Measurements from ENCODE around the gene GUCY2D. TPM values are rescaled to one million over a fixed set of nuclear protein-coding genes. Genes with fewer than 3 reads are reported as not detected.

Gene GUCY2D
- total RNA-seq (2022; extraction: Qiagen RNA extraction) = 0.05 to 0.39 TPM (median 0.36 TPM) in 4 of 5 replicates, not detected in the other

GRCh38 chr17:8001976-8002720 lies at the start of gene GUCY2D:
Gene GUCY2D (plus strand): TSS chr17:8002615. CDS start chr17:8003048, 433 bp downstream.

GRCh38 chr17:8038954-8039610 lies 36.7 kb downstream of the GUCY2D start, which contains the start of gene ALOX15B:
Gene ALOX15B (plus strand): TSS chr17:8039059. CDS start chr17:8039156, 97 bp downstream.

Other genes with a start within 250 kb of the GUCY2D start
- gene KDM6B, start 168.4 kb upstream of the GUCY2D start, total RNA-seq (2022; extraction: Qiagen RNA extraction) = 12.6 to 18.3 TPM (median 15.3 TPM) in 5 replicates
- gene TMEM88, start 147.5 kb upstream of the GUCY2D start, total RNA-seq (2022; extraction: Qiagen RNA extraction) = 0.33 to 1.1 TPM (median 0.63 TPM) in 5 replicates
- gene NAA38, start 145.1 kb upstream of the GUCY2D start, total RNA-seq (2022; extraction: Qiagen RNA extraction) = 189 to 232 TPM (median 231 TPM) in 5 replicates
- 19.3 to 20.9 TPM (median 19.8 TPM) in 5 replicates for gene CYB5D1, start 144.6 kb upstream of the GUCY2D start, total RNA-seq (2022; extraction: Qiagen RNA extraction)
- gene CHD3, start 113.8 kb upstream of the GUCY2D start, total RNA-seq (2022; extraction: Qiagen RNA extraction) = 58.9 to 64.5 TPM (median 61.3 TPM) in 5 replicates
- 0.98 to 2.0 TPM (median 1.2 TPM) in 5 replicates for gene RNF227, start 86.3 kb upstream of the GUCY2D start, total RNA-seq (2022; extraction: Qiagen RNA extraction)
- 1.7 to 3.9 TPM (median 2.6 TPM) in 5 replicates for gene KCNAB3, start 72.8 kb upstream of the GUCY2D start, total RNA-seq (2022; extraction: Qiagen RNA extraction)
- gene TRAPPC1, start 70.7 kb upstream of the GUCY2D start, total RNA-seq (2022; extraction: Qiagen RNA extraction) = 294 to 356 TPM (median 306 TPM) in 5 replicates
- 37.3 to 47.1 TPM (median 40.3 TPM) in 5 replicates for gene CNTROB, start 70.4 kb upstream of the GUCY2D start, total RNA-seq (2022; extraction: Qiagen RNA extraction)
- 0.09 to 0.20 TPM (median 0.18 TPM) in 5 replicates for gene ALOX15B, start 36.4 kb downstream of the GUCY2D start, total RNA-seq (2022; extraction: Qiagen RNA extraction)
- gene ALOX12B, start 85.1 kb downstream of the GUCY2D start, total RNA-seq (2022; extraction: Qiagen RNA extraction) = 1.1 to 2.3 TPM (median 1.8 TPM) in 5 replicates
- gene ALOXE3, start 115.9 kb downstream of the GUCY2D start, total RNA-seq (2022; extraction: Qiagen RNA extraction) = 6.5 to 9.5 TPM (median 6.9 TPM) in 5 replicates
- 1.8 to 6.1 TPM (median 5.3 TPM) in 5 replicates for gene HES7, start 121.5 kb downstream of the GUCY2D start, total RNA-seq (2022; extraction: Qiagen RNA extraction)
- 51.7 to 60.6 TPM (median 55.9 TPM) in 5 replicates for gene PER1, start 149.8 kb downstream of the GUCY2D start, total RNA-seq (2022; extraction: Qiagen RNA extraction)
- 26.5 to 31.9 TPM (median 31.1 TPM) in 5 replicates for gene VAMP2, start 160.3 kb downstream of the GUCY2D start, total RNA-seq (2022; extraction: Qiagen RNA extraction)
- 18.8 to 22.9 TPM (median 20.7 TPM) in 5 replicates for gene TMEM107, start 173.8 kb downstream of the GUCY2D start, total RNA-seq (2022; extraction: Qiagen RNA extraction)
- 4.8 to 8.8 TPM (median 8.2 TPM) in 5 replicates for gene BORCS6, start 187.6 kb downstream of the GUCY2D start, total RNA-seq (2022; extraction: Qiagen RNA extraction)
- 142 to 164 TPM (median 153 TPM) in 5 replicates for gene AURKB, start 208.0 kb downstream of the GUCY2D start, total RNA-seq (2022; extraction: Qiagen RNA extraction)
- 13.7 to 20.1 TPM (median 16.4 TPM) in 5 replicates for gene CTC1, start 245.4 kb downstream of the GUCY2D start, total RNA-seq (2022; extraction: Qiagen RNA extraction)
- gene PFAS, start 246.7 kb downstream of the GUCY2D start, total RNA-seq (2022; extraction: Qiagen RNA extraction) = 39.8 to 50.2 TPM (median 45.6 TPM) in 5 replicates